Natural killer cell (primary cell): Measurements from ENCODE around the gene UTS2B. TPM values are rescaled to one million over a fixed set of nuclear protein-coding genes. Genes with fewer than 3 reads are reported as not detected.
A peak's percentile ranks its signal among the peaks of the same experiment; 100 is the strongest.

Source experiments
- ATAC-seq, 3 donors: fragments of 150-1000 bp in 2 of 3; fragments of 200-7000 bp in 1 of 3; cut with Tn5 transposase; 1 replicate in 1 of 3; 2 replicates in 2 of 3; pipeline ENCODE4 v1.10.0; 2021; ENCODE audit warnings: mild to moderate bottlenecking in 2 of 3, moderate library complexity in 2 of 3
- DNase-seq, 2 donors: peaks; one replicate each; pipeline versions ENCODE4 v3.0.0 to v3.0.0-alpha.2; 2013 to 2021; ENCODE audit warnings: mixed read lengths in 1 of 2
- H3K27ac ChIP-seq: one replicate; pipeline ENCODE4 v1.5.1; 2013; ENCODE audit warnings: mild to moderate bottlenecking, low read length
- H3K27me3 ChIP-seq: one replicate; pipeline ENCODE4 v1.6.1; 2013; ENCODE audit warnings: low read length; ENCODE audit not compliant: control insufficient read depth, insufficient read depth
- H3K36me3 ChIP-seq: one replicate; pipeline ENCODE4 v1.6.1; 2013; ENCODE audit warnings: low read length; ENCODE audit not compliant: control insufficient read depth, insufficient read depth
- H3K4me1 ChIP-seq: one replicate; pipeline ENCODE4 v1.6.1; 2013; ENCODE audit warnings: low read length; ENCODE audit not compliant: control insufficient read depth, insufficient read depth
- H3K4me3 ChIP-seq: one replicate; pipeline ENCODE4 v1.5.1; 2013; ENCODE audit warnings: low read length
- H3K9me3 ChIP-seq: one replicate; pipeline ENCODE4 v1.6.1; 2013; ENCODE audit warnings: low read length; ENCODE audit not compliant: control insufficient read depth, insufficient read depth
- H3K27ac Mint-ChIP-seq, 2 donors: one replicate each; pipeline ENCODE4 v1.8.0; 2022; ENCODE audit warnings: mild to moderate bottlenecking in 2 of 2, mixed read lengths in 2 of 2, moderate library complexity in 1 of 2
- H3K27me3 Mint-ChIP-seq, 2 donors: one replicate each; pipeline ENCODE4 v1.8.0; 2022; ENCODE audit warnings: low read depth in 2 of 2, mixed read lengths in 2 of 2
- H3K36me3 Mint-ChIP-seq: one replicate; pipeline ENCODE4 v1.8.0; 2022; ENCODE audit warnings: mixed read lengths
- H3K4me1 Mint-ChIP-seq, 2 donors: one replicate each; pipeline ENCODE4 v1.8.0; 2022; ENCODE audit warnings: mixed read lengths in 2 of 2
- H3K4me3 Mint-ChIP-seq: one replicate; pipeline ENCODE4 v1.8.0; 2022; ENCODE audit warnings: mild to moderate bottlenecking, moderate library complexity, mixed read lengths
- H3K9me3 Mint-ChIP-seq, 2 donors: one replicate each; pipeline ENCODE4 v1.8.0; 2022; ENCODE audit warnings: mixed read lengths in 2 of 2
- WGBS: methylation state at CpG from one replicate; pipeline ENCODE4 v1.1.7; 2013; ENCODE audit warnings: missing lambda C conversion rate; ENCODE audit not compliant: insufficient coverage; 5-methylcytosine and 5-hydroxymethylcytosine counted together
- intact Hi-C: fragments of 100-400 bp; cut with micrococcal nuclease; formaldehyde crosslinking; loops from one replicate; pipeline ENCODE4 v1.14.2; 2022
- total RNA-seq, 4 donors: library from RNA; stranded (reverse); fragments of 120-200 nt in 1 of 4; gene quantifications; one replicate each; pipeline versions ENCODE4 v1.2.3 to v1.2.4, GENCODE V29; 2013 to 2022
- TF ChIP-seq, protein P1 (sequence below): fragments of 200-600 bp; IDR thresholded peaks from one replicate; pipeline ENCODE4 v1.8.0; 2022; ENCODE audit warnings: antibody characterized with exemption

UTS2B gene
- total RNA-seq, 3 donors from 2014 or later (not counting 1 experiment from before 2014, with no cell fraction given): 0.47 TPM; not detected in 2

DNA sequence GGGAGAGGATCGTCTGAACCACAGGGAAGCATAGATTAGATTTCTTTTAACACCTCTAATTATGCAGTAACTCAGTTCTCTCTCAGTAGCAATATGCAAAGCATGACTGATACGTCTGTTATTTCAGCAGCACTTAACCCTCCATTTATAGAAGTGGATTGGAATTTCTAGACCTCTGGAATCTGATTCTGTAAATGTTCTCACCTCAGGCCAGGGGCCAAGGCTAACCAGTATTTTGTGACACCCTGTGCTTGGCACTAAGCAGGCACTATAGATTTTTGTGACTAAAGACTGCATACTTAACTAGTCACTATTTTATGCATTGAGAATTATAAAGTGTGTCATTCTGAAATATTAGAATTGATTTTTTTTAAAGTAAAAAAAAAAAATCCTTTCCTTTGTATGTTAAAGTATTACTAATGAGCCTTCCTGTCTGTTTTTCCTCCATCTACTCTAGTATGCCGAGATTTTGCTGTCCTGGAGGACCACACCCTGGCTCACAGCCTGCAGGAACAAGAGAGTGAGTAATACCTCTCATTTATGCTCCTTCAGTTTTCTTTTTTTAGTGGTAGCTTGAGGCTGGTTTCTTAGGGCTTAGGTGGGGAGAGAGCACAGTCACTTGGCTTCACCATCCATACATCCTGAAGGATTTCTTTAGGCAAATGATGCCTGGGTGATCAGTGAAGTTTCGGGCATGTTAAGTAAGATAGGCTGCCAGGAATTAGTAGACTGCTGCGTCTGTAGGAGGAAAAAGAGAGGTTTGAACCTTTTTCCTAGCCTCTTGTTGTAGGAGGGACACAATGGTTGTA is 26.5 kb upstream of the UTS2B start:
- DNase-seq (no peak), ATAC-seq (no peak)
- Histone ChIP-seq H3K36me3 (peaks cover 21% of the 10 kb centered on the region), H3K27me3 (no peaks in the 10 kb centered on the region), H3K27ac (no peak overlapping the region), H3K9me3 (no peaks in the 10 kb centered on the region), H3K4me1 (no peaks in the 10 kb centered on the region), H3K4me3 (no peak overlapping the region)
- no peaks in the 10 kb centered on the region for H3K9me3 Mint-ChIP-seq
- peaks cover 17% of the 10 kb centered on the region for H3K36me3 Mint-ChIP-seq
- no peaks in the 10 kb centered on the region for H3K27me3 Mint-ChIP-seq
- intact Hi-C loops: no loop called here
- 86% methylated on average over 3 of the region's 5 CpGs for WGBS
- no peak overlapping the region for H3K4me3 Mint-ChIP-seq
- H3K4me1 Mint-ChIP-seq: peaks cover 0 to 12% of the 10 kb centered on the region in 2 donors
- H3K27ac Mint-ChIP-seq: no peak overlapping the region
- TF ChIP-seq, protein P1, sequence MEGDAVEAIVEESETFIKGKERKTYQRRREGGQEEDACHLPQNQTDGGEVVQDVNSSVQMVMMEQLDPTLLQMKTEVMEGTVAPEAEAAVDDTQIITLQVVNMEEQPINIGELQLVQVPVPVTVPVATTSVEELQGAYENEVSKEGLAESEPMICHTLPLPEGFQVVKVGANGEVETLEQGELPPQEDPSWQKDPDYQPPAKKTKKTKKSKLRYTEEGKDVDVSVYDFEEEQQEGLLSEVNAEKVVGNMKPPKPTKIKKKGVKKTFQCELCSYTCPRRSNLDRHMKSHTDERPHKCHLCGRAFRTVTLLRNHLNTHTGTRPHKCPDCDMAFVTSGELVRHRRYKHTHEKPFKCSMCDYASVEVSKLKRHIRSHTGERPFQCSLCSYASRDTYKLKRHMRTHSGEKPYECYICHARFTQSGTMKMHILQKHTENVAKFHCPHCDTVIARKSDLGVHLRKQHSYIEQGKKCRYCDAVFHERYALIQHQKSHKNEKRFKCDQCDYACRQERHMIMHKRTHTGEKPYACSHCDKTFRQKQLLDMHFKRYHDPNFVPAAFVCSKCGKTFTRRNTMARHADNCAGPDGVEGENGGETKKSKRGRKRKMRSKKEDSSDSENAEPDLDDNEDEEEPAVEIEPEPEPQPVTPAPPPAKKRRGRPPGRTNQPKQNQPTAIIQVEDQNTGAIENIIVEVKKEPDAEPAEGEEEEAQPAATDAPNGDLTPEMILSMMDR: no peak

DNA sequence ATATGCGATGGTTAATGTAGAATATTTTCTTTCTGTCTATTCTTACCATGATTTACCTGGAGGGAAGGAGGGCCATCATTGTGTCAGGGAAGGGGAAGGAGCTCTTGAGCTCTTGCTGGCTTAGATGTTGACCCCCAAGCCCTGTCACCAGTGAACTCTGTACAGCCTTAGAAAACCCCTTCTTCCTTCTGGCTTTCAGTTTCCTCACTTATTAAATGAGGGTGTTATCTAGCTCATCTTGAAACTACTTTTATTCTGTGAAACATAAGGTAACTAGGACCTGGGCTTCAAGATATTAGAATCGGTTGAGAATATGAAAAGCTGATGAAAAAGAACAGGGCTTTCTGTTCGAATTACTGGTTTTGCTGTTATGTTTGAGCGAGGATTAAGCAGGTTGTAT is 25.1 kb upstream of the UTS2B start:
- Mint-ChIP-seq H3K4me1 (peaks cover 0 to 12% of the 10 kb centered on the region in 2 donors), H3K27me3 (no peaks in the 10 kb centered on the region), H3K4me3 (no peak overlapping the region), H3K27ac (no peak overlapping the region), H3K36me3 (peaks cover 12% of the 10 kb centered on the region), H3K9me3 (no peaks in the 10 kb centered on the region)
- no peak overlapping the region for H3K27ac ChIP-seq
- H3K27me3 ChIP-seq: no peaks in the 10 kb centered on the region
- DNase-seq (no peak), ATAC-seq (no peak)
- intact Hi-C loops: no loop called here
- peaks cover 12% of the 10 kb centered on the region for H3K36me3 ChIP-seq
- H3K4me1 ChIP-seq: no peaks in the 10 kb centered on the region
- 57% methylated on average over 2 of the region's 4 CpGs for WGBS
- H3K9me3 ChIP-seq: no peaks in the 10 kb centered on the region
- TF ChIP-seq, protein P1: no peak
- H3K4me3 ChIP-seq: no peak overlapping the region

DNA sequence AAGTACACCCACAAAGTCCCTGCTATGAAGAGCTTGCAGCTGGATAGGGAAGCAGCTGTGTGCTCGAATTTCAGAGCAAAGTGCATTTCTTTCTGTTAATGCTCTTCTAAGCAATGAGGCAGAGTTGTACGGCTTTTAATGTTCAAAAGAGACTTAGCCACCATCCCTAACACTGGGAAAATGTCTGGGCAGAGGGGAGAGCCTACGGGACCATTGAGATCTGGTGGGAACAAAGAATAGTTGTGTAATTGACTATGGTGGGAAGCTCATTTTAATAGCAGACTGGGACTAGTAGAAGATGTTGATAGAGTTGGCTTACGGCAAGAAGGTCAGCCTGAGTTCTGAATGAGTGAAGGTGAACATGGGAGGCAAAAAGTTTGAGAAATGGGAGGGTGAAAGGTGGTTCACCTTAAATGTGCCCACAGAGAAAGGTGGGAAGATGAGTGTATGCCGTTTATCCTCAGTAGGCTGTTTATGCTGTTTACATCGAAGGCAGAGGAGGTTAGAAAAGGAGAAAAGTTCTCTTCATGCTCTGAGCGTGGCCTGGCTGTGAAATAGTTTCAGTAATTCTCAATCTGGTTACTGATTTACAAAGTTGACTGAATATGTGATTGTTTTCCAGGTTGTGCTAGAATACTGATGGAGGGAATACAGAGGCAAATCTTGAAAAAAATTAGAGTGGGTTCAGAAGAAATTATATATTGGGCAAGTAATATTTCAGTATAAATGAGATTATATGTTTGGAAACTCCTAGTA is 22.9 kb upstream of the UTS2B start:
- no peak for DNase-seq
- WGBS: 78% methylated on average over 6 of the region's 7 CpGs
- H3K9me3 ChIP-seq: no peaks in the 10 kb centered on the region
- H3K27ac ChIP-seq: peak overlapping the region; percentile 33
- Mint-ChIP-seq H3K27ac (no peak overlapping the region), H3K27me3 (no peaks in the 10 kb centered on the region), H3K4me1 (peaks cover 0 to 2% of the 10 kb centered on the region in 2 donors), H3K9me3 (no peaks in the 10 kb centered on the region), H3K36me3 (peaks cover under 1% of the 10 kb centered on the region), H3K4me3 (no peak overlapping the region)
- H3K36me3 ChIP-seq: peaks cover 8% of the 10 kb centered on the region
- no peak overlapping the region for H3K4me3 ChIP-seq
- no peaks in the 10 kb centered on the region for H3K4me1 ChIP-seq
- TF ChIP-seq, protein P1: no peak
- intact Hi-C loops: no loop called here
- no peaks in the 10 kb centered on the region for H3K27me3 ChIP-seq
- no peak for ATAC-seq
